HG02759 (cell line): ENCODE data around the gene TP63.
"Not testable (repeated sequence)": the region's sequence is repeated elsewhere in the genome, so short reads cannot be mapped to it uniquely, and the experiment has no call there.

ENCODE experiments used
- ATAC-seq: cut with Tn5 transposase; IDR thresholded peaks from one replicate; pipeline ENCODE4 v1.9.1; 2021; ENCODE audit warnings: mild to moderate bottlenecking, moderate library complexity; ENCODE audit not compliant: unreplicated experiment

The TP63 gene

GRCh38 chr3:189720736-189721417, 89.7 kb downstream of the TP63 start:
- no peak for ATAC-seq

GRCh38 chr3:189721873-189722665, 90.9 kb downstream of the TP63 start:
- ATAC-seq, result no peak

- no peak for ATAC-seq
These were observed 93.2 kb downstream of the TP63 start for GRCh38 chr3:189724356-189724755.

- ATAC-seq, result no peak
These were observed 95.1 kb downstream of the TP63 start for GRCh38 chr3:189726277-189726676.

- no peak for ATAC-seq
These were observed 96.0 kb downstream of the TP63 start for GRCh38 chr3:189727158-189727557.

- ATAC-seq, result no peak
These were observed 96.7 kb downstream of the TP63 start for GRCh38 chr3:189727898-189728297.

- no peak for ATAC-seq
These were observed 97.7 kb downstream of the TP63 start for GRCh38 chr3:189728915-189729314.

GRCh38 chr3:189734061-189734460, 102.9 kb downstream of the TP63 start:
- ATAC-seq, result no peak

- no peak for ATAC-seq
These were observed 104.7 kb downstream of the TP63 start for GRCh38 chr3:189735913-189736312.

GRCh38 chr3:189737071-189737470, 105.9 kb downstream of the TP63 start:
- ATAC-seq, result no peak

GRCh38 chr3:189737619-189738018, 106.4 kb downstream of the TP63 start:
- no peak for ATAC-seq

- ATAC-seq, result no peak
These were observed 108.2 kb downstream of the TP63 start for GRCh38 chr3:189739378-189739777.

- ATAC-seq, result no peak
These were observed 109.0 kb downstream of the TP63 start for GRCh38 chr3:189740156-189740555.

- no peak for ATAC-seq
These were observed 113.0 kb downstream of the TP63 start for GRCh38 chr3:189744235-189744634.

GRCh38 chr3:189745622-189746021, 114.4 kb downstream of the TP63 start:
- no peak for ATAC-seq

GRCh38 chr3:189748046-189748445, 116.9 kb downstream of the TP63 start:
- no peak for ATAC-seq

GRCh38 chr3:189750972-189751371, 119.8 kb downstream of the TP63 start:
- not testable (repeated sequence) for ATAC-seq

- no peak for ATAC-seq
These were observed 123.2 kb downstream of the TP63 start for GRCh38 chr3:189754356-189754755.

- ATAC-seq, result no peak
These were observed 125.4 kb downstream of the TP63 start for GRCh38 chr3:189756582-189757078.

- no peak for ATAC-seq
These were observed 127.0 kb downstream of the TP63 start for GRCh38 chr3:189758186-189758585.

- no peak for ATAC-seq
These were observed 135.2 kb downstream of the TP63 start for GRCh38 chr3:189766416-189766815.

GRCh38 chr3:189771842-189772450, 140.8 kb downstream of the TP63 start:
- ATAC-seq, result no peak
